DND-41 (cell line): ENCODE results near the gene TBCD.

Experiments
- ATAC-seq: fragments of 200-7000 bp; cut with Tn5 transposase; 3 replicates; pipeline ENCODE4 v1.9.1; 2021; ENCODE audit warnings: low read depth; ENCODE audit not compliant: insufficient read depth
- DNase-seq: peaks from one replicate; pipeline ENCODE4 v3.0.0-alpha.2; 2020
- H2AFZ ChIP-seq: 2 replicates; pipeline ENCODE4 v1.6.0; 2012; ENCODE audit warnings: low read depth, low read length
- H3K27ac ChIP-seq: 2 replicates; pipeline ENCODE4 v1.5.1; 2012; ENCODE audit warnings: low read length, inconsistent platforms
- H3K27me3 ChIP-seq: fragments of 200-600 bp; sonication (generic); 2 replicates; pipeline ENCODE4 v1.6.0; 2012; ENCODE audit warnings: low read length, mild to moderate bottlenecking, inconsistent platforms; ENCODE audit not compliant: insufficient read depth, poor library complexity
- H3K36me3 ChIP-seq: 2 replicates; pipeline ENCODE4 v1.5.1; 2012; ENCODE audit warnings: low read length, inconsistent platforms; ENCODE audit not compliant: insufficient read depth
- H3K4me1 ChIP-seq: 2 replicates; pipeline ENCODE4 v1.5.1; 2012; ENCODE audit warnings: mild to moderate bottlenecking, low read length; ENCODE audit not compliant: insufficient read depth
- H3K4me2 ChIP-seq: 2 replicates; pipeline ENCODE4 v1.6.0; 2012; ENCODE audit warnings: mild to moderate bottlenecking, moderate library complexity, low read length, inconsistent platforms; ENCODE audit not compliant: insufficient read depth
- H3K4me3 ChIP-seq, 2 experiments: fragments of 200-600 bp in 1 of 2; shearing (Covaris generic) in 1 of 2; 2 replicates each; pipeline ENCODE4 v1.5.1; 2012 to 2016; ENCODE audit warnings: inconsistent platforms in 2 of 2, low read length in 2 of 2, mild to moderate bottlenecking in 2 of 2, low read depth in 1 of 2, moderate library complexity in 1 of 2
- H3K79me2 ChIP-seq: 2 replicates; pipeline ENCODE4 v1.6.0; 2012; ENCODE audit warnings: low read length, inconsistent platforms; ENCODE audit not compliant: insufficient read depth
- H3K9ac ChIP-seq: 2 replicates; pipeline ENCODE4 v1.6.0; 2012; ENCODE audit warnings: low read depth, mild to moderate bottlenecking, inconsistent platforms, low read length, moderate library complexity
- H3K9me3 ChIP-seq: 2 replicates; pipeline ENCODE4 v1.5.1; 2012; ENCODE audit warnings: low read length, moderate library complexity, mild to moderate bottlenecking, inconsistent platforms; ENCODE audit not compliant: insufficient read depth, severe bottlenecking
- H4K20me1 ChIP-seq: 2 replicates; pipeline ENCODE4 v1.6.0; 2012; ENCODE audit warnings: low read length; ENCODE audit not compliant: insufficient read depth
- CTCF ChIP-seq: IDR thresholded peaks from 2 replicates; pipeline ENCODE4 v1.5.1; 2012; ENCODE audit warnings: borderline replicate concordance, low read length, moderate library complexity, mild to moderate bottlenecking; ENCODE audit not compliant: poor library complexity, severe bottlenecking; ENCODE audit errors: extremely low read depth
- EZH2 ChIP-seq: IDR thresholded peaks from 3 replicates; pipeline ENCODE4 v1.6.1; 2012; ENCODE audit warnings: borderline replicate concordance, low read depth, mild to moderate bottlenecking, moderate library complexity, low read length, inconsistent platforms; ENCODE audit not compliant: severe bottlenecking

The TBCD gene

GRCh38 chr17:82836823-82837357 lies 85.0 kb downstream of the TBCD start:
- no peaks in the 10 kb centered on the region for H3K27me3 ChIP-seq
- TF ChIP-seq EZH2 (no peak), CTCF (peak; percentile 29)
- H3K79me2 ChIP-seq = peaks cover 5% of the 10 kb centered on the region; the same call in 1 of the 2 replicates
- H3K4me1 ChIP-seq = no peaks in the 10 kb centered on the region
- H3K4me2 ChIP-seq = no peak overlapping the region
- no peaks in the 10 kb centered on the region for H3K9me3 ChIP-seq
- H3K4me3 ChIP-seq = no peak overlapping the region
- H3K9ac ChIP-seq = no peak overlapping the region
- H3K36me3 ChIP-seq = peaks cover 42% of the 10 kb centered on the region
- ATAC-seq (no peak), DNase-seq (no peak)
- H3K27ac ChIP-seq = no peak overlapping the region
- H4K20me1 ChIP-seq = 0 out of 2 replicates have a peak, but pooled peaks cover 1% of the 10 kb centered on the region
- no peak overlapping the region for H2AFZ ChIP-seq

- no peak overlapping the region for H2AFZ ChIP-seq
- H3K27me3 ChIP-seq = no peaks in the 10 kb centered on the region
- H3K79me2 ChIP-seq = 0 out of 2 replicates have a peak, but pooled peaks cover 5% of the 10 kb centered on the region
- H4K20me1 ChIP-seq = 0 out of 2 replicates have a peak, but pooled peaks cover 3% of the 10 kb centered on the region
- H3K4me3 ChIP-seq = no peak overlapping the region
- H3K36me3 ChIP-seq = peaks cover 38% of the 10 kb centered on the region
- no peak overlapping the region for H3K9ac ChIP-seq
- no peak for ATAC-seq
- H3K27ac ChIP-seq = no peak overlapping the region
- no peak overlapping the region for H3K4me2 ChIP-seq
- no peak for DNase-seq
- H3K9me3 ChIP-seq = no peaks in the 10 kb centered on the region
- H3K4me1 ChIP-seq = no peaks in the 10 kb centered on the region
- TF ChIP-seq EZH2 (no peak), CTCF (no peak)
These were observed 85.9 kb downstream of the TBCD start for GRCh38 chr17:82837586-82838320.

- Histone ChIP-seq H3K27ac (no peak overlapping the region), H3K4me2 (no peak overlapping the region)
- DNase-seq = no peak
These were observed 86.7 kb downstream of the TBCD start for GRCh38 chr17:82838386-82839063.

More at GRCh38 chr17:82838386-82839063, 86.7 kb downstream of the TBCD start:
- H2AFZ ChIP-seq = no peak overlapping the region
- H3K4me1 ChIP-seq = no peaks in the 10 kb centered on the region
- H3K27me3 ChIP-seq = no peaks in the 10 kb centered on the region
- peaks cover 31% of the 10 kb centered on the region for H3K36me3 ChIP-seq
- no peaks in the 10 kb centered on the region for H3K79me2 ChIP-seq
- no peak overlapping the region for H3K4me3 ChIP-seq
- TF ChIP-seq CTCF (no peak), EZH2 (no peak)
- no peak overlapping the region for H3K9ac ChIP-seq
- no peak for ATAC-seq
- H3K9me3 ChIP-seq = no peaks in the 10 kb centered on the region
- H4K20me1 ChIP-seq = 0 out of 2 replicates have a peak, but pooled peaks cover 3% of the 10 kb centered on the region
